H1 (cell line): ENCODE results near the gene PRG3. TPM values are rescaled to one million over a fixed set of nuclear protein-coding genes. Genes with fewer than 3 reads are reported as not detected.

Source experiments
- CTCF ChIA-PET: fragments of 300-600 bp; sonication (Branson Sonifier 250); formaldehyde crosslinking; loops from one replicate; lab custom pipeline; 2021; ENCODE audit not compliant: partially characterized antibody; lab: Charles Lee
- POLR2A ChIA-PET: fragments of 300-600 bp; sonication (Branson Sonifier 250); formaldehyde crosslinking; loops from one replicate; lab custom pipeline; 2021; ENCODE audit warnings: inconsistent platforms; ENCODE audit not compliant: partially characterized antibody; lab: Charles Lee
- DNase-seq, 2 experiments: peaks; one replicate each; pipeline versions ENCODE4 v3.0.0 to v3.0.0-alpha.2; 2010 to 2022; ENCODE audit warnings: low spot score in 2 of 2, low read depth in 1 of 2, mixed read lengths in 1 of 2
- FAIRE-seq: peaks from 2 replicates; lab custom pipeline; 2011; peaks lifted over from hg19 to GRCh38; lab: Jason Lieb, UNC
- H2AFZ ChIP-seq: 2 replicates; pipeline ENCODE4 v1.8.1; 2012; ENCODE audit warnings: low read length, inconsistent platforms
- H2AK5ac ChIP-seq: 2 replicates; pipeline ENCODE4 v1.6.1; 2013; ENCODE audit warnings: low read depth, low read length
- H2BK120ac ChIP-seq: replicated peaks from 2 replicates; pipeline ENCODE3; 2013; ENCODE audit warnings: low read depth, low read length, inconsistent platforms
- H2BK12ac ChIP-seq: 2 replicates; pipeline ENCODE4 v1.6.1; 2013; ENCODE audit warnings: low read depth, low read length
- H2BK15ac ChIP-seq: 2 replicates; pipeline ENCODE4 v1.6.1; 2013; ENCODE audit warnings: low read length
- H2BK20ac ChIP-seq: 2 replicates; pipeline ENCODE4 v1.6.1; 2013; ENCODE audit warnings: low read length
- H2BK5ac ChIP-seq: 2 replicates; pipeline ENCODE4 v1.6.1; 2013; ENCODE audit warnings: low read depth, low read length
- H3K14ac ChIP-seq: 2 replicates; pipeline ENCODE4 v1.6.1; 2013; ENCODE audit warnings: inconsistent platforms; ENCODE audit not compliant: insufficient read length
- H3K18ac ChIP-seq: 2 replicates; pipeline ENCODE4 v1.6.1; 2013; ENCODE audit warnings: low read length; ENCODE audit errors: extremely low read depth
- H3K23ac ChIP-seq: 2 replicates; pipeline ENCODE4 v1.6.1; 2013; ENCODE audit warnings: inconsistent platforms; ENCODE audit not compliant: insufficient read length
- H3K23me2 ChIP-seq: 2 replicates; pipeline ENCODE4 v1.6.1; 2013; ENCODE audit warnings: low read depth, low read length
- H3K27ac ChIP-seq: 2 replicates; pipeline ENCODE4 v1.6.1; 2011; ENCODE audit warnings: low read depth, low read length, inconsistent platforms
- H3K27me3 ChIP-seq, 4 experiments: replicated peaks in 1 of 4; 1 replicate in 1 of 4; 2 replicates in 3 of 4; pipeline versions ENCODE4 v1.6.1 to v1.8.1; 2011 to 2013; ENCODE audit warnings: low read length in 3 of 4, mild to moderate bottlenecking in 3 of 4, inconsistent platforms in 2 of 4, mixed read lengths in 2 of 4, moderate library complexity in 1 of 4; ENCODE audit not compliant: control insufficient read depth in 3 of 4, insufficient read depth in 3 of 4; ENCODE audit errors: extremely low read depth in 1 of 4
- H3K36me3 ChIP-seq, 4 experiments: 2 replicates each; pipeline versions ENCODE4 v1.6.1 to v1.8.1; 2011 to 2013; ENCODE audit warnings: mild to moderate bottlenecking in 4 of 4, low read length in 3 of 4, moderate library complexity in 2 of 4, control low read depth in 1 of 4, inconsistent platforms in 1 of 4; ENCODE audit not compliant: insufficient read depth in 4 of 4, control insufficient read depth in 2 of 4
- H3K4ac ChIP-seq: replicated peaks from 2 replicates; pipeline ENCODE3; 2013; ENCODE audit warnings: low read length, low read depth, mixed read lengths, inconsistent platforms; ENCODE audit not compliant: insufficient read length
- H3K4me1 ChIP-seq, 4 experiments: replicated peaks in 1 of 4; 1 replicate in 1 of 4; 2 replicates in 3 of 4; pipeline versions ENCODE4 v1.6.1 to v1.8.1; 2011 to 2013; ENCODE audit warnings: low read length in 3 of 4, inconsistent platforms in 2 of 4, mixed read lengths in 1 of 4; ENCODE audit not compliant: insufficient read depth in 4 of 4, control insufficient read depth in 3 of 4
- H3K4me2 ChIP-seq, 2 experiments: 2 replicates each; pipeline versions ENCODE4 v1.6.1 to v1.8.1; 2011 to 2013; ENCODE audit warnings: low read depth in 2 of 2, low read length in 2 of 2, control low read depth in 1 of 2, inconsistent platforms in 1 of 2, mild to moderate bottlenecking in 1 of 2; ENCODE audit not compliant: insufficient read depth in 1 of 2
- H3K4me3 ChIP-seq, 4 experiments: fragments of 200-600, 300-600 bp in 1 of 4; sonication (generic), shearing (Covaris generic), sonication (Bioruptor Twin) in 1 of 4; 2 replicates each; pipeline versions ENCODE4 v1.5.1 to v1.8.1; 2011 to 2016; ENCODE audit warnings: low read length in 4 of 4, low read depth in 3 of 4, control low read depth in 2 of 4, inconsistent platforms in 2 of 4, mild to moderate bottlenecking in 2 of 4, mixed read lengths in 1 of 4, moderate library complexity in 1 of 4; ENCODE audit not compliant: insufficient read depth in 2 of 4; ENCODE audit errors: extremely low read depth in 1 of 4
- H3K56ac ChIP-seq: replicated peaks from 2 replicates; pipeline ENCODE3; 2013; ENCODE audit warnings: low read depth, mild to moderate bottlenecking, mixed read lengths, low read length, inconsistent platforms; ENCODE audit not compliant: insufficient read length
- H3K79me1 ChIP-seq: 2 replicates; pipeline ENCODE4 v1.6.1; 2013; ENCODE audit warnings: low read depth, low read length, control low read depth
- H3K79me2 ChIP-seq, 2 experiments: 2 replicates each; pipeline versions ENCODE4 v1.6.1 to v1.8.1; 2012 to 2013; ENCODE audit warnings: low read length in 2 of 2, mild to moderate bottlenecking in 2 of 2, inconsistent platforms in 1 of 2; ENCODE audit not compliant: insufficient read depth in 2 of 2, control insufficient read depth in 1 of 2
- H3K9ac ChIP-seq, 4 experiments: replicated peaks in 1 of 4; 1 replicate in 1 of 4; 2 replicates in 3 of 4; pipeline versions ENCODE4 v1.6.1 to v1.8.1; 2011 to 2013; ENCODE audit warnings: low read depth in 3 of 4, low read length in 3 of 4, control low read depth in 2 of 4, mild to moderate bottlenecking in 2 of 4, moderate library complexity in 2 of 4, inconsistent platforms in 1 of 4; ENCODE audit errors: extremely low read depth in 1 of 4
- H3K9me3 ChIP-seq, 2 experiments: 2 replicates each; pipeline versions ENCODE4 v1.6.1 to v1.8.1; 2012 to 2013; ENCODE audit warnings: mild to moderate bottlenecking in 2 of 2, moderate library complexity in 2 of 2, control low read depth in 1 of 2, inconsistent platforms in 1 of 2, low read depth in 1 of 2, low read length in 1 of 2, mixed read lengths in 1 of 2; ENCODE audit not compliant: insufficient read depth in 2 of 2
- H4K20me1 ChIP-seq, 2 experiments: replicated peaks in 1 of 2; 2 replicates each; pipeline versions ENCODE3 to v1.8.1; 2011 to 2013; ENCODE audit warnings: inconsistent platforms in 2 of 2, low read length in 2 of 2, mild to moderate bottlenecking in 1 of 2; ENCODE audit not compliant: insufficient read depth in 2 of 2, control insufficient read depth in 1 of 2
- H4K5ac ChIP-seq: 2 replicates; pipeline ENCODE4 v1.6.1; 2013; ENCODE audit warnings: low read length, low read depth, mixed read lengths, inconsistent platforms; ENCODE audit not compliant: insufficient read length
- H4K8ac ChIP-seq: 2 replicates; pipeline ENCODE4 v1.8.0; 2013; ENCODE audit warnings: mild to moderate bottlenecking, moderate library complexity, low read length, inconsistent platforms; ENCODE audit not compliant: insufficient read depth; ENCODE audit errors: extremely low read depth
- H4K91ac ChIP-seq: replicated peaks from 2 replicates; pipeline ENCODE3; 2013; ENCODE audit warnings: low read length, mixed read lengths, inconsistent platforms; ENCODE audit not compliant: insufficient read length
- BACH1 ChIP-seq: IDR thresholded peaks from 2 replicates; pipeline ENCODE4 v1.6.1; 2012; ENCODE audit warnings: low read length, improper control_type of control experiment
- EGR1 ChIP-seq: IDR thresholded peaks from 2 replicates; pipeline ENCODE4 v1.6.1; 2011; ENCODE audit warnings: low read depth, low read length, borderline replicate concordance
- EP300 ChIP-seq, 2 experiments: IDR thresholded peaks; 1 replicate in 1 of 2; 2 replicates in 1 of 2; pipeline ENCODE4 v1.6.1; 2011 to 2012; ENCODE audit warnings: low read depth in 2 of 2, low read length in 2 of 2, mild to moderate bottlenecking in 2 of 2, borderline replicate concordance in 1 of 2, inconsistent platforms in 1 of 2, moderate library complexity in 1 of 2
- EZH2 ChIP-seq: fragments of 200-600 bp; sonication (generic); IDR thresholded peaks from 2 replicates; pipeline ENCODE4 v1.7.1; 2012; ENCODE audit warnings: low read depth, mild to moderate bottlenecking, moderate library complexity, low read length, inconsistent platforms; ENCODE audit not compliant: severe bottlenecking
- JUN ChIP-seq: IDR thresholded peaks from 2 replicates; pipeline ENCODE4 v1.6.1; 2011; ENCODE audit warnings: low read depth, mild to moderate bottlenecking, improper control_type of control experiment, low read length
- JUND ChIP-seq: IDR thresholded peaks from 2 replicates; pipeline ENCODE4 v1.6.1; 2011; ENCODE audit warnings: mild to moderate bottlenecking, improper control_type of control experiment, low read length
- KDM5A ChIP-seq: fragments of 200-600 bp; IDR thresholded peaks from 2 replicates; pipeline ENCODE4 v1.7.1; 2012; ENCODE audit warnings: mild to moderate bottlenecking, low read length, inconsistent platforms, mixed read lengths
- NANOG ChIP-seq: IDR thresholded peaks from 2 replicates; pipeline ENCODE4 v1.6.1; 2011; ENCODE audit warnings: low read length, low read depth, mild to moderate bottlenecking, inconsistent platforms; ENCODE audit not compliant: insufficient read depth, poor library complexity, severe bottlenecking
- RNF2 ChIP-seq: fragments of 200-900, 300-1000 bp; sonication (generic); IDR thresholded peaks from 2 replicates; pipeline ENCODE4 v1.7.1; 2016; ENCODE audit warnings: borderline replicate concordance, low read depth, mild to moderate bottlenecking, antibody characterized with exemption, low read length; ENCODE audit not compliant: poor library complexity, severe bottlenecking; ENCODE audit errors: missing control alignments
- SAP30 ChIP-seq: fragments of 300-600 bp; sonication (generic); IDR thresholded peaks from 2 replicates; pipeline ENCODE4 v1.7.1; 2012; ENCODE audit warnings: low read length, moderate library complexity, mild to moderate bottlenecking, inconsistent platforms; ENCODE audit not compliant: insufficient read depth, insufficient replicate concordance
- SP2 ChIP-seq: IDR thresholded peaks from 2 replicates; pipeline ENCODE4 v1.6.1; 2012; ENCODE audit warnings: mild to moderate bottlenecking, low read length, inconsistent platforms
- WGBS, 2 experiments: shearing (Covaris generic) in 1 of 2; methylation state at CpG; one replicate each; pipeline versions ENCODE4 v1.1.6 to v1.1.7; 2013 to 2015; ENCODE audit warnings: low lambda C conversion rate in 2 of 2, mixed read lengths in 2 of 2, inconsistent platforms in 1 of 2, low coverage in 1 of 2, missing lambda C conversion rate in 1 of 2; ENCODE audit not compliant: insufficient replicate concordance in 2 of 2, insufficient coverage in 1 of 2, insufficient read length in 1 of 2; ENCODE audit errors: extremely low coverage in 1 of 2, missing lambda C conversion rate in 1 of 2; 5-methylcytosine and 5-hydroxymethylcytosine counted together
- polyA plus RNA-seq, 7 experiments: library from polyadenylated mRNA; depleted of rRNA in 3 of 7; stranded (reverse) in 5 of 7; unstranded in 2 of 7; fragments of >200 nt in 5 of 7; fragments of 200-250 nt in 2 of 7; gene quantifications; 1 replicate in 5 of 7; 2 replicates in 1 of 7; 4 replicates in 1 of 7; pipeline versions ENCODE4 v1.2.1 to v1.2.3, GENCODE V29; 2011 to 2013; ENCODE audit warnings: missing spikeins in 2 of 7, mixed read lengths in 2 of 7
- total RNA-seq: library from RNA; stranded (reverse); fragmentation: NEBNext Ultra II Directional; extraction: Animal tissue kit (Norgen Biotek cat#: 25700); gene quantifications from 2 replicates; pipeline ENCODE4 v1.2.1, GENCODE V29; 2021
- TF ChIP-seq, protein P1 (sequence below): IDR thresholded peaks from 2 replicates; pipeline ENCODE4 v1.6.1; 2012; ENCODE audit warnings: inconsistent platforms

PRG3 gene
- total and polyA plus RNA-seq, 2 of the 8 experiments (the other 6 are each of a cell fraction or from before 2014, with no cell fraction given), result not detected

DNA sequence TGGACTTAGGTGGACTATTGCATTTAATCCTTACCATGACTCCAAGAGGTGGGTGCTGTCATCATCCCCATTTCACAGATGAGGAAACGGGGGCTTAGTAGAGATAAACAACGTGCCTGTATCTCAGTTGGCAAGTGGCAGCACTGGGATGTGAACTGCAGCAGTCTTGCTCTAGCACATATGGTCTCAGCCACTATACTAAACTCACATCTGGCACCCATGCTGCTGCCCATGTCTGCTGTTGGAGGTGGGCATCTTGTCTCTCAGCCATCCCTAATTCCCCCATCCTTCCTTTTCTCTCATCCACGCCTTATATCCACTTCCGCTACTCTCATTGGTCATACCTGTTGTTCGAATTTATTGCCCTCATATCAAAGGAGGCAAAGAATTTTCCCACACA lies 3.8 kb downstream of the PRG3 start:
- Histone ChIP-seq H2BK5ac (no peak overlapping the region), H3K14ac (no peak overlapping the region), H4K5ac (no peak overlapping the region), H2BK15ac (no peak overlapping the region), H2AK5ac (no peak overlapping the region), H3K79me2 (no peaks in the 10 kb centered on the region), H3K4me3 (no peak overlapping the region), H2BK20ac (no peak overlapping the region), H4K8ac (no peak overlapping the region), H3K4ac (no peak overlapping the region), H3K9ac (no peak overlapping the region), H4K20me1 (no peaks in the 10 kb centered on the region), H4K91ac (no peak overlapping the region), H3K23me2 (peaks cover 4% of the 10 kb centered on the region; the same call in 1 of the 2 replicates), H2BK120ac (no peak overlapping the region), H3K4me2 (peak overlapping the region in 1 of 2 experiments; percentile 41; a peak in 1 of 4 replicates), H3K18ac (no peak overlapping the region), H3K27me3 (peaks cover 0 to 2% (median 0%) of the 10 kb centered on the region in 4 experiments; a peak in 1 of 7 replicates), H3K36me3 (no peaks in the 10 kb centered on the region), H3K56ac (no peak overlapping the region), H2BK12ac (no peak overlapping the region), H3K23ac (no peak overlapping the region), H2AFZ (no peak overlapping the region), H3K79me1 (no peaks in the 10 kb centered on the region), H3K27ac (no peak overlapping the region), H3K4me1 (no peaks in the 10 kb centered on the region), H3K9me3 (no peaks in the 10 kb centered on the region)
- DNase-seq, result no peak
- ChIA-PET POLR2A (interaction anchor here (1.2 to 1.6 kb wide), 2 partner anchors 12 to 16 kb away, joined by 4 read pairs; no protein-coding TSS in a partner anchor), CTCF (interaction anchor here (1.1 to 1.4 kb wide), 2 partner anchors 9 to 23 kb away, joined by 3 read pairs; no protein-coding TSS in a partner anchor)
- WGBS, 2 experiments, result 87 to 100% methylated on average over 2 to 5 of the region's 5 CpGs
- FAIRE-seq, result no peak
- TF ChIP-seq SP2, result no peak
- no peak for TF ChIP-seq BACH1
- TF ChIP-seq NANOG, result no peak
- TF ChIP-seq SAP30, result no peak
- no peak for TF ChIP-seq EZH2
- no peak for TF ChIP-seq KDM5A
- TF ChIP-seq RNF2, result no peak
- TF ChIP-seq EGR1, result no peak
- TF ChIP-seq, protein P1, sequence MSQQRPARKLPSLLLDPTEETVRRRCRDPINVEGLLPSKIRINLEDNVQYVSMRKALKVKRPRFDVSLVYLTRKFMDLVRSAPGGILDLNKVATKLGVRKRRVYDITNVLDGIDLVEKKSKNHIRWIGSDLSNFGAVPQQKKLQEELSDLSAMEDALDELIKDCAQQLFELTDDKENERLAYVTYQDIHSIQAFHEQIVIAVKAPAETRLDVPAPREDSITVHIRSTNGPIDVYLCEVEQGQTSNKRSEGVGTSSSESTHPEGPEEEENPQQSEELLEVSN, result no peak
- TF ChIP-seq EP300 (IDR thresholded peaks at IDR 0.05; ENCODE audit: borderline replicate concordance in 1 of 2, low read depth in 2 of 2, low read length in 2 of 2), result no peak
- TF ChIP-seq JUN, result no peak
- no peak for TF ChIP-seq JUND
